SK-N-SH (cell line): ENCODE data around the gene FOXB1. TPM values are rescaled to one million over a fixed set of nuclear protein-coding genes. Genes with fewer than 3 reads are reported as not detected.

Experiments
- CTCF ChIA-PET: fragments of 300-600, 350-600 bp; formaldehyde crosslinking; extraction: SDS; loops from one replicate; lab custom pipeline; 2021; lab: Yijun Ruan, JAX
- POLR2A ChIA-PET: fragments of 350-600 bp; sonication (Branson Sonifier 250); formaldehyde crosslinking; extraction: SDS; loops from one replicate; lab custom pipeline; 2020; ENCODE audit warnings: antibody characterized with exemption, inconsistent platforms; lab: Yijun Ruan, JAX
- DNase-seq: peaks from one replicate; pipeline ENCODE4 v3.0.0; 2012
- H2AFZ ChIP-seq: fragments of 200-600 bp; sonication (generic); 2 replicates; pipeline ENCODE4 v1.8.1; 2016; ENCODE audit warnings: antibody characterized with exemption, mild to moderate bottlenecking, low read depth
- H3F3A ChIP-seq: fragments of 200-600 bp; sonication (generic); replicated peaks from 2 replicates; pipeline ENCODE3; 2016; ENCODE audit warnings: antibody characterized with exemption, mild to moderate bottlenecking; ENCODE audit not compliant: insufficient read depth
- H3K27ac ChIP-seq, 2 experiments: fragments of 200-500 bp in 1 of 2; fragments of 200-600 bp in 1 of 2; sonication (Bioruptor generic) in 1 of 2; sonication (generic), shearing (Covaris generic) in 1 of 2; 2 replicates each; pipeline versions ENCODE4 v1.5.1 to v1.6.1; 2014 to 2016; ENCODE audit warnings: low read depth in 2 of 2, inconsistent platforms in 1 of 2, low read length in 1 of 2, mild to moderate bottlenecking in 1 of 2, mixed read lengths in 1 of 2
- H3K27me3 ChIP-seq: fragments of 200-600 bp; sonication (generic), shearing (Covaris generic); 2 replicates; pipeline ENCODE4 v1.6.1; 2016; ENCODE audit warnings: mixed run types; ENCODE audit not compliant: insufficient read depth
- H3K36me3 ChIP-seq, 2 experiments: fragments of 200-500 bp in 1 of 2; fragments of 200-600 bp in 1 of 2; sonication (Bioruptor generic) in 1 of 2; sonication (generic) in 1 of 2; replicated peaks in 1 of 2; 2 replicates each; pipeline versions ENCODE3 to v1.5.1; 2014 to 2016; ENCODE audit warnings: low read length in 1 of 2, mild to moderate bottlenecking in 1 of 2; ENCODE audit not compliant: insufficient read depth in 2 of 2, control insufficient read depth in 1 of 2
- H3K4me1 ChIP-seq, 2 experiments: fragments of 200-500 bp in 1 of 2; fragments of 200-600 bp in 1 of 2; sonication (Bioruptor generic) in 1 of 2; sonication (generic), shearing (Covaris generic) in 1 of 2; 2 replicates each; pipeline versions ENCODE4 v1.5.1 to v1.6.1; 2014 to 2016; ENCODE audit warnings: low read depth in 1 of 2, low read length in 1 of 2, mixed run types in 1 of 2; ENCODE audit not compliant: insufficient read depth in 2 of 2, control insufficient read depth in 1 of 2
- H3K4me2 ChIP-seq: fragments of 200-600 bp; sonication (generic), shearing (Covaris generic); 2 replicates; pipeline ENCODE4 v1.6.1; 2017; ENCODE audit warnings: mixed run types
- H3K4me3 ChIP-seq, 2 experiments: fragments of 200-500 bp in 1 of 2; fragments of 200-600 bp in 1 of 2; sonication (Bioruptor generic) in 1 of 2; sonication (generic), shearing (Covaris generic) in 1 of 2; 2 replicates each; pipeline versions ENCODE4 v1.5.1 to v1.8.1; 2014 to 2016; ENCODE audit warnings: low read depth in 2 of 2, inconsistent platforms in 1 of 2, low read length in 1 of 2, mild to moderate bottlenecking in 1 of 2, mixed read lengths in 1 of 2, moderate library complexity in 1 of 2
- H3K79me2 ChIP-seq: fragments of 200-600 bp; sonication (generic); 2 replicates; pipeline ENCODE4 v1.8.1; 2017; ENCODE audit warnings: mild to moderate bottlenecking; ENCODE audit not compliant: insufficient read depth
- H3K9ac ChIP-seq: fragments of 200-600 bp; sonication (generic); 2 replicates; pipeline ENCODE4 v1.6.1; 2017; ENCODE audit warnings: mixed run types
- H3K9me2 ChIP-seq: fragments of 200-600 bp; sonication (generic); 2 replicates; pipeline ENCODE4 v1.6.1; 2017; ENCODE audit warnings: mixed run types
- H3K9me3 ChIP-seq: fragments of 200-600 bp; sonication (generic); 2 replicates; pipeline ENCODE4 v1.6.1; 2017; ENCODE audit warnings: mixed run types, mild to moderate bottlenecking, moderate library complexity
- H4K20me1 ChIP-seq: fragments of 200-600 bp; sonication (generic); 2 replicates; pipeline ENCODE4 v1.6.1; 2017; ENCODE audit warnings: mild to moderate bottlenecking, mixed run types; ENCODE audit not compliant: insufficient read depth
- ELF1 ChIP-seq: IDR thresholded peaks from 2 replicates; pipeline ENCODE4 v1.4.0; 2012
- FOXJ3 ChIP-seq: sonication (generic); formaldehyde crosslinking; IDR thresholded peaks from 2 replicates; pipeline ENCODE4 v1.5.1; 2020; ENCODE audit warnings: mild to moderate bottlenecking, missing genetic modification reagents
- GATA2 ChIP-seq: sonication (generic); formaldehyde crosslinking; IDR thresholded peaks from 2 replicates; pipeline ENCODE4 v1.5.0; 2020; ENCODE audit warnings: mild to moderate bottlenecking, missing genetic modification reagents
- MAX ChIP-seq: IDR thresholded peaks from 2 replicates; pipeline ENCODE4 v1.4.0; 2012; ENCODE audit warnings: low read depth
- MXI1 ChIP-seq: IDR thresholded peaks from 2 replicates; pipeline ENCODE4 v1.6.1; 2012; ENCODE audit warnings: mild to moderate bottlenecking, low read depth, low read length, improper control_type of control experiment
- NRF1 ChIP-seq: IDR thresholded peaks from 2 replicates; pipeline ENCODE4 v1.6.1; 2012; ENCODE audit warnings: low read depth, mild to moderate bottlenecking, low read length
- RAD21 ChIP-seq: IDR thresholded peaks from 2 replicates; pipeline ENCODE4 v1.6.1; 2012; ENCODE audit warnings: mild to moderate bottlenecking, low read length
- REST ChIP-seq: IDR thresholded peaks from 2 replicates; pipeline ENCODE4 v1.6.1; 2012; ENCODE audit warnings: mild to moderate bottlenecking, low read depth, low read length, moderate library complexity
- RXRA ChIP-seq: IDR thresholded peaks from 2 replicates; pipeline ENCODE4 v1.4.0; 2012; ENCODE audit warnings: low read depth, mild to moderate bottlenecking, borderline replicate concordance
- SMC3 ChIP-seq: IDR thresholded peaks from 2 replicates; pipeline ENCODE4 v1.6.1; 2012; ENCODE audit warnings: low read depth, low read length, improper control_type of control experiment
- USF2 ChIP-seq: fragments of 150-350 bp; IDR thresholded peaks from 2 replicates; pipeline ENCODE4 v1.6.1; 2017; ENCODE audit warnings: antibody characterized with exemption, low read length, low read depth, borderline replicate concordance
- YY1 ChIP-seq: IDR thresholded peaks from 2 replicates; pipeline ENCODE4 v1.4.0; 2012; ENCODE audit warnings: low read depth, mild to moderate bottlenecking
- ZBTB33 ChIP-seq: IDR thresholded peaks from 2 replicates; pipeline ENCODE4 v1.4.0; 2012; ENCODE audit warnings: low read depth, borderline replicate concordance
- WGBS: methylation state at CpG from one replicate; pipeline ENCODE4 v1.1.6; 2017; ENCODE audit warnings: low lambda C conversion rate; 5-methylcytosine and 5-hydroxymethylcytosine counted together
- polyA plus RNA-seq, 3 experiments: library from polyadenylated mRNA; depleted of rRNA; stranded (reverse); fragments of >200 nt; gene quantifications; 2 replicates each; pipeline ENCODE4 v1.2.3, GENCODE V29; 2012

Gene FOXB1
- polyA plus RNA-seq, 1 of the 3 experiments (the other 2 are of a cell fraction) = not detected

GRCh38 chr15:60010858-60011257, 6.7 kb downstream of the FOXB1 start:
- no peaks in the 10 kb centered on the region for H3K9me3 ChIP-seq
- no peak overlapping the region for H3K9ac ChIP-seq
- H2AFZ ChIP-seq = no peak overlapping the region
- 24% methylated on average over 2 of the region's 2 CpGs for WGBS
- H3K4me3 ChIP-seq = no peak overlapping the region
- H3K36me3 ChIP-seq = no peaks in the 10 kb centered on the region
- no peak overlapping the region for H3K4me2 ChIP-seq
- no peaks in the 10 kb centered on the region; a peak in 1 of 4 replicates for H3K4me1 ChIP-seq
- peaks cover 64% of the 10 kb centered on the region for H3K27me3 ChIP-seq
- TF ChIP-seq ZBTB33 (no peak), MAX (no peak), SMC3 (no peak), GATA2 (CRISPR knock-in tag) (no peak), RXRA (no peak), USF2 (no peak), NRF1 (no peak), RAD21 (no peak), ELF1 (no peak), REST (no peak), FOXJ3 (CRISPR knock-in tag) (no peak), YY1 (no peak), MXI1 (no peak)
- no peaks in the 10 kb centered on the region for H4K20me1 ChIP-seq
- no peak overlapping the region for H3K27ac ChIP-seq
- ChIA-PET POLR2A (no interaction called here), CTCF (interaction anchor here (1.0 kb wide), 1 partner anchor 318 kb away, joined by 4 read pairs; no protein-coding TSS in a partner anchor)
- H3F3A ChIP-seq = no peaks in the 10 kb centered on the region
- H3K9me2 ChIP-seq = no peaks in the 10 kb centered on the region
- DNase-seq = no peak
- no peaks in the 10 kb centered on the region for H3K79me2 ChIP-seq
